Measurements from ENCODE around the gene GALNT9.

- no peak for TF ChIP-seq CTCF (IDR thresholded peaks at IDR 0.05)
- TF ChIP-seq EP300 (IDR thresholded peaks at IDR 0.05): no peak
- no peak for TF ChIP-seq POLR2A (IDR thresholded peaks at IDR 0.05)
Observed at GRCh38 chr12:132157733-132158409, 171.5 kb downstream of the GALNT9 start.

Data from ovary (tissue), 3 donors.